ENCODE data around the gene RPS6KA6. TPM values are rescaled to one million over a fixed set of nuclear protein-coding genes. Genes with fewer than 3 reads are reported as not detected.

RPS6KA6 gene
- total RNA-seq, 2 donors from 2014 or later: 0.99 to 3.6 TPM

DNA sequence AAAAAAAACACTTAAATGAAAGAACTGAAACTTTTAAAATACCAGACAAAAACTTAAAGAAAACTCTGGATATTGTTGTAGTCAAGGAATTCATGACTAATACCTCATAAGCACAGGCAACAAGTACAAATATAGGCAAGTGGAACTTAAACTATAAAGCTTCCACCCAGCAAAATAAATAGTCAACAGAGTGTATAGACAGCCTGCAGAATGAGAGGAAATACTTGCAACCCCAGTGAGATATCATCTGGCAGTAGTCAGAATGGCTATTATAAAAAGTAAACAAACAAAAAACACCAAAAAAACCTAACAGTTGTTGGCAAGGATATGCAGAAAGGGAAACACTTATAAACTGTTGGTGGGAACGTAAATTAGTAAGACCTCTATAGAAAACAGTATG is 9.6 kb upstream of the RPS6KA6 start:
- Histone ChIP-seq H3K27me3 (no peaks in the 10 kb centered on the region), H3K27ac (no peak overlapping the region), H3K9me3 (no peaks in the 10 kb centered on the region), H3K4me1 (no peaks in the 10 kb centered on the region), H3K4me3 (no peak overlapping the region), H3K36me3 (replicated peaks in 1 of 2; ENCODE audit: insufficient read depth in 1 of 2, low read depth in 2 of 2) (no peaks in the 10 kb centered on the region)
- TF ChIP-seq POLR2A (IDR thresholded peaks at IDR 0.05): no peak
- TF ChIP-seq, protein P1, sequence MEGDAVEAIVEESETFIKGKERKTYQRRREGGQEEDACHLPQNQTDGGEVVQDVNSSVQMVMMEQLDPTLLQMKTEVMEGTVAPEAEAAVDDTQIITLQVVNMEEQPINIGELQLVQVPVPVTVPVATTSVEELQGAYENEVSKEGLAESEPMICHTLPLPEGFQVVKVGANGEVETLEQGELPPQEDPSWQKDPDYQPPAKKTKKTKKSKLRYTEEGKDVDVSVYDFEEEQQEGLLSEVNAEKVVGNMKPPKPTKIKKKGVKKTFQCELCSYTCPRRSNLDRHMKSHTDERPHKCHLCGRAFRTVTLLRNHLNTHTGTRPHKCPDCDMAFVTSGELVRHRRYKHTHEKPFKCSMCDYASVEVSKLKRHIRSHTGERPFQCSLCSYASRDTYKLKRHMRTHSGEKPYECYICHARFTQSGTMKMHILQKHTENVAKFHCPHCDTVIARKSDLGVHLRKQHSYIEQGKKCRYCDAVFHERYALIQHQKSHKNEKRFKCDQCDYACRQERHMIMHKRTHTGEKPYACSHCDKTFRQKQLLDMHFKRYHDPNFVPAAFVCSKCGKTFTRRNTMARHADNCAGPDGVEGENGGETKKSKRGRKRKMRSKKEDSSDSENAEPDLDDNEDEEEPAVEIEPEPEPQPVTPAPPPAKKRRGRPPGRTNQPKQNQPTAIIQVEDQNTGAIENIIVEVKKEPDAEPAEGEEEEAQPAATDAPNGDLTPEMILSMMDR (IDR thresholded peaks at IDR 0.05): no peak
- WGBS, 2 donors: 47 to 60% methylated on average over 1 of the region's 1 CpG
- DNase-seq (no peak), ATAC-seq (no peak)
- intact Hi-C loops (cut with DNase I): no loop called here

DNA sequence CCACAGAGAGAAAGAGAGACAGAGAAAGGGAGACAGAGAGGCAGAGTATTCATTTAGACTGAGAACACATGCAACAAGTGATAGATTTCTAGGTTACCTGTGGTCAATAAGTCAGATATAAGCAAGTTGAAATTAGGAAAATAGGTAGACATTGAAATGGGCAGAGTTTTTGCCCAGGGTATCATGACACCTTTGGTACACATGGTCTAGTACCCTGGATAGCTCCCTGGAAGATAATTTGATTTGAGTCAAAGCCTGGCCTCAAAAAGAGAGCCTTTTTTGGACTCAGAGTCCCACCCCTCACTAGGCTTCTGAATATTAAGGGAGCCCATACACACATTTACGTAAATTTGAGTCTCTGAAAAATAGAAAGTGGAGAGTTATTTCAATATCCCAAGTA is 4.0 kb upstream of the RPS6KA6 start:
- Histone ChIP-seq H3K27me3 (no peaks in the 10 kb centered on the region), H3K36me3 (replicated peaks in 1 of 2; ENCODE audit: insufficient read depth in 1 of 2, low read depth in 2 of 2) (no peaks in the 10 kb centered on the region), H3K4me1 (no peaks in the 10 kb centered on the region), H3K4me3 (no peak overlapping the region), H3K9me3 (no peaks in the 10 kb centered on the region), H3K27ac (no peak overlapping the region)
- no peak for ATAC-seq
- TF ChIP-seq, protein P1 (IDR thresholded peaks at IDR 0.05): no peak
- no peak for TF ChIP-seq POLR2A (IDR thresholded peaks at IDR 0.05)
- DNase-seq: no peak
- intact Hi-C loops (cut with DNase I): no loop called here
- WGBS, 2 donors: 88 to 94% methylated on average over 1 of the region's 1 CpG

DNA sequence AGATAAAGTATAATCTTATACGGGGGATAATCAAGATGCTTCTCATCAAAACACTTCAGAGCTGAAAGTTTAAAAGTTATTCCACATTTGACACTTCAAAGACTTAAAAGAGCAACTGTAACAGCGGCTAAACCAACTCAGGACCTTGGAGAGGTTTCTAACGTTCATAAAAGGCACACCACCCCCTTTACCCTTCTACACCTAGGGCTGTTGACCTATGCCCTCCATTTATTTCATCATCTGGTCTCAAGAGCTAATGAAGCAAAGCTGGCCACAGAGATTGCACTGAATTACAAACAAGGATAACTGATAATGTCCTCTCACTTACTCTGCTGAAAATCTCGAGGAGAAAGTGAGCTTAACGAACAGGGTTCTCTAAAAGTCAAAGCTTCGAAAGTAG is 1.1 kb upstream of the RPS6KA6 start:
- Histone ChIP-seq H3K9me3 (no peaks in the 10 kb centered on the region), H3K27me3 (no peaks in the 10 kb centered on the region), H3K4me1 (no peaks in the 10 kb centered on the region), H3K4me3 (no peak overlapping the region), H3K36me3 (replicated peaks in 1 of 2; ENCODE audit: insufficient read depth in 1 of 2, low read depth in 2 of 2) (no peaks in the 10 kb centered on the region), H3K27ac (no peak overlapping the region)
- 33 to 36% methylated on average over 6 of the region's 6 CpGs for WGBS, 2 donors
- intact Hi-C loops (cut with DNase I): no loop called here
- no peak for ATAC-seq
- no peak for DNase-seq
- TF ChIP-seq POLR2A (IDR thresholded peaks at IDR 0.05): no peak
- TF ChIP-seq, protein P1 (IDR thresholded peaks at IDR 0.05): no peak

DNA sequence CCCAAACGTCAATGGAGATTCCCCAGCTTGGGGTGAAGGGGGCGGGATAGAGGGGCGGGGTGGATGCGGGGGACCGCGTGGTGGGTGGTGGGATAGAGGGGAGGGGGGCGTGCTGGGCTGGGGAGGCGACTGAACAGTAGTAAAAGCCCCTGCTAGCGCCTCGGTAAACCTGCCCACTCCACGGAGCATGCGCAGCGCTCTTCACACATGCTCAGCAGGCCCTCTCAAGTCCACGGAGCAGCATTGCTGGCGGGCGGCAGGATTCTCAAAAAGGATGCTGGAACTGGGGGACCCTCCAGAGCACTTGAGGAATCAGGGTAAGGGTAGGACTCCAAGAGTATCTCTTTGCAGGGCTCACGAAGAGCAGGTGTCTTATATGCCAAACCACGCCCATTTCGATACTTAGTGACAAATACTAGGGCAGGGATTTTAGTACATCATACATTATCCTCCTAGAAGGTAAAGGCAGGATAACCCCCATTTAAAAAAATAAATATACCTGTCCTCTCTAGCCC is 378 bp upstream of the RPS6KA6 start:
- no peaks in the 10 kb centered on the region for H3K36me3 ChIP-seq (replicated peaks in 1 of 2; ENCODE audit: insufficient read depth in 1 of 2, low read depth in 2 of 2)
- peak overlapping the region; percentile 41 to 56 for H3K4me3 ChIP-seq
- no peaks in the 10 kb centered on the region for H3K4me1 ChIP-seq
- WGBS, 2 donors: 0 to 3% methylated on average over 3 to 16 of the region's 19 CpGs
- TF ChIP-seq POLR2A (IDR thresholded peaks at IDR 0.05): no peak
- DNase-seq: peak; percentile 47 to 72 (median 60)
- peak overlapping the region in 2 of 4 donors; percentile 12 to 30 for H3K27ac ChIP-seq
- H3K9me3 ChIP-seq: no peaks in the 10 kb centered on the region
- no peaks in the 10 kb centered on the region for H3K27me3 ChIP-seq
- intact Hi-C loops (cut with DNase I): no loop called here
- ATAC-seq: peak; percentile 71

DNA sequence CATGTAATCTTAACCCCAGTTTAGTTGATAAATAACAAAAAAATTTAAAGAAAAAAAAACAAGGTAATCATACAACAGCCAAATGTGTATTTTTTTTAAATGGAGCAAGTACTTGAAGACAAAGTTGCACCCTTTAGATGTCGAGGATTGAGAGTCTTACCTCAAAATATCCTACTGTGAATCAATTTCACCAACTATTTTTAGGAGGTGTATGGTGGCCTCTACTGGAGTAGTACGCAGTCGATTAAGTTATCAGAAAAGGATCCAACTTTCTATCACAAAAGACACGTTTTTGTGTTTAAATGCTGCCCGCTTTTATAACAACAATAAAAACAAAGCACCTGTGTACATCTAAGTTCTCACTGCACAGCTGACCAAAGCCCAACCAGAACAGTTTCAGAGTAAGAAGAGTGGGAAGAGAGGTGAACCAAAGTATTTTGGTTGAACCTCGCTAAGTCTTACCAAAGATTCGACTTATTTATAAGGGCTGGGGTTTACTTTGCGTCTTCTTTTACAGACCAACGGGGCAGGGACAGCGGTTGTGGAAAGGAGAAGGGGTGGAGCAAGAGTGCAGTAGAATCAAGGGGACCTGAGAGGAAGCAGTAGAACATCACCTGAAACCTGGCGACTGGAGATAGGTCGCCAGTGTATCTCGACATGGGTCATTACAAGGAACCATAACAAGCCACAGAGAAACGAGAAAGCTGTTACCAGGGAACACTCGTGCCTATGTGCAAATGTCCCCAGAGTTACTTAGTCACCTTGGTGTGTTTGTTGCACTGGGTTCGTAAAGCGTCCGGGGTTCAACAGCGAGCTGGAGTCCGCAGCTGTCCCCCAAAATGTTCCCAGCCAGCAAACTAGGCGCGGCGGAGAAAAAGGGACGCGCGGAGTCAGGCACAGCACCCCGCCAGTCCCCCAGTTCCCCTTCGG is 1.1 kb downstream of the RPS6KA6 start:
- DNase-seq (peak in 3 of 4 donors; percentile 2 to 10 (median 8)), ATAC-seq (peak; percentile 28)
- peak overlapping the region; percentile 11 to 56 for H3K4me3 ChIP-seq
- H3K27me3 ChIP-seq: no peaks in the 10 kb centered on the region
- no peaks in the 10 kb centered on the region for H3K9me3 ChIP-seq
- peak overlapping the region in 2 of 4 donors; percentile 12 to 30 for H3K27ac ChIP-seq
- intact Hi-C loops (cut with DNase I): no loop called here
- no peaks in the 10 kb centered on the region for H3K4me1 ChIP-seq
- 7 to 8% methylated on average over 15 to 26 of the region's 28 CpGs for WGBS, 2 donors
- no peaks in the 10 kb centered on the region for H3K36me3 ChIP-seq (replicated peaks in 1 of 2; ENCODE audit: insufficient read depth in 1 of 2, low read depth in 2 of 2)
- TF ChIP-seq, protein P1 (IDR thresholded peaks at IDR 0.05): no peak
- no peak for TF ChIP-seq POLR2A (IDR thresholded peaks at IDR 0.05)
